Astrocyte (in vitro differentiated cells and primary cell): ENCODE data around the gene CCDC190.

Source experiments
- CTCF ChIP-seq: IDR thresholded peaks from 2 replicates; pipeline ENCODE4 v1.5.1; 2011; ENCODE audit warnings: low read depth, mild to moderate bottlenecking, inconsistent platforms, low read length, moderate library complexity; ENCODE audit not compliant: insufficient read depth
- EZH2 ChIP-seq: IDR thresholded peaks from 2 replicates; pipeline ENCODE4 v1.6.1; 2012; ENCODE audit warnings: mild to moderate bottlenecking, low read length, inconsistent platforms; ENCODE audit not compliant: insufficient read depth

DNA sequence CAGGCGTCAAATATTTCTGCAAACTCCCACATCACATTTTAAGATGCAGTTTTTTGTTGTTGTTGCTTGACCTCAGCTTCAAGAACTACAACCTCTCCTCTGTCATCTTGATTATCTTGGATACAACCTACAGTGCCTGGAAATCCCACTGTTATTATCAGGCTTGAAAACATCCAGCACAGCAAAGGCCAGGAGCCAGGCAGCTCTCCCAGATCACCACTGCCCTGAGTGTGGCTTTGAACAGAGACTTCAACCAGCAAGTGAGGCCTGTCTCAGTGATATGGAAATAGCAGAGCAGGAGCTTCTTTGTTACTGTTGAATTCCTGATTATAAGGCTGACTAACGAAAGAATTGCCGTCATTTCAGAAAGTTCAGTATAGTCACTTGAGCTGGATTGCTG is 28.5 kb downstream of the CCDC190 start:
- TF ChIP-seq CTCF (no peak), EZH2 (no peak)
